ENCODE results near the gene ZNF81.
A peak's percentile ranks its signal among the peaks of the same experiment; 100 is the strongest.
"Not testable (repeated sequence)": the region's sequence is repeated elsewhere in the genome, so short reads cannot be mapped to it uniquely, and the experiment has no call there.

The ZNF81 gene

GRCh38 chrX:47940448-47940847 is 103.7 kb downstream of the ZNF81 start:
- Histone ChIP-seq H3K27ac (ENCODE audit: insufficient read depth in 1 of 2, low read depth in 1 of 2, low read length in 2 of 2, poor library complexity in 1 of 2, severe bottlenecking in 2 of 2) (no peak overlapping the region), H3K4me3 (ENCODE audit: control insufficient read depth in 1 of 7, extremely low read depth in 1 of 7, insufficient read depth in 4 of 7, low read depth in 2 of 7, low read length in 6 of 7) (no peak overlapping the region), H3K36me3 (ENCODE audit: control insufficient read depth in 4 of 4, insufficient read depth in 4 of 4, low read length in 3 of 4) (no peaks in the 10 kb centered on the region), H3K9me3 (ENCODE audit: control extremely low read depth in 1 of 5, control insufficient read depth in 4 of 5, insufficient read depth in 2 of 5, low read depth in 1 of 5, low read length in 4 of 5) (peaks cover 0 to 5% (median 0%) of the 10 kb centered on the region in 5 experiments), H3K4me1 (ENCODE audit: control extremely low read depth in 1 of 4, control insufficient read depth in 4 of 4, insufficient read depth in 4 of 4, low read length in 3 of 4) (peaks cover 0 to 6% (median 0%) of the 10 kb centered on the region in 4 experiments), H3K27me3 (replicated peaks in 2 of 5; ENCODE audit: control insufficient read depth in 4 of 5, insufficient read depth in 5 of 5, low read length in 4 of 5) (no peaks in the 10 kb centered on the region)
- ChIA-PET CTCF (no interaction called here), POLR2A (no interaction called here)
- WGBS (ENCODE audit: insufficient coverage), result no CpG with 5 or more reads among the region's 4 CpGs
- no peak for DNase-seq

GRCh38 chrX:47941423-47941822 is 104.7 kb downstream of the ZNF81 start:
- H3K27ac ChIP-seq (ENCODE audit: insufficient read depth in 1 of 2, low read depth in 1 of 2, low read length in 2 of 2, poor library complexity in 1 of 2, severe bottlenecking in 2 of 2), result no peak overlapping the region
- H3K4me1 ChIP-seq (ENCODE audit: control extremely low read depth in 1 of 4, control insufficient read depth in 4 of 4, insufficient read depth in 4 of 4, low read length in 3 of 4), result peaks cover 0 to 1% (median 0%) of the 10 kb centered on the region in 4 experiments
- no peak for DNase-seq
- CTCF ChIA-PET, result interaction anchor here (0.6 kb wide), 1 partner anchor 81 kb away, joined by 3 read pairs; no protein-coding TSS in a partner anchor
- H3K36me3 ChIP-seq (ENCODE audit: control insufficient read depth in 4 of 4, insufficient read depth in 4 of 4, low read length in 3 of 4), result no peaks in the 10 kb centered on the region
- H3K27me3 ChIP-seq (replicated peaks in 2 of 5; ENCODE audit: control insufficient read depth in 4 of 5, insufficient read depth in 5 of 5, low read length in 4 of 5), result no peaks in the 10 kb centered on the region
- H3K9me3 ChIP-seq (ENCODE audit: control extremely low read depth in 1 of 5, control insufficient read depth in 4 of 5, insufficient read depth in 2 of 5, low read depth in 1 of 5, low read length in 4 of 5), result peaks cover 0 to 5% (median 0%) of the 10 kb centered on the region in 5 experiments
- WGBS (ENCODE audit: insufficient coverage), result no CpG with 5 or more reads among the region's 4 CpGs
- POLR2A ChIA-PET, result no interaction called here
- no peak overlapping the region for H3K4me3 ChIP-seq (ENCODE audit: control insufficient read depth in 1 of 7, extremely low read depth in 1 of 7, insufficient read depth in 4 of 7, low read depth in 2 of 7, low read length in 6 of 7)

GRCh38 chrX:47955295-47955694 is 118.6 kb downstream of the ZNF81 start:
- H3K27me3 ChIP-seq (replicated peaks in 2 of 5; ENCODE audit: control insufficient read depth in 4 of 5, insufficient read depth in 5 of 5, low read length in 4 of 5); DNase-seq; POLR2A ChIA-PET; H3K9me3 ChIP-seq (ENCODE audit: control extremely low read depth in 1 of 5, control insufficient read depth in 4 of 5, insufficient read depth in 2 of 5, low read depth in 1 of 5, low read length in 4 of 5); CTCF ChIA-PET; H3K4me3 ChIP-seq (ENCODE audit: control insufficient read depth in 1 of 7, extremely low read depth in 1 of 7, insufficient read depth in 4 of 7, low read depth in 2 of 7, low read length in 6 of 7); H3K27ac ChIP-seq (ENCODE audit: insufficient read depth in 1 of 2, low read depth in 1 of 2, low read length in 2 of 2, poor library complexity in 1 of 2, severe bottlenecking in 2 of 2); H3K36me3 ChIP-seq (ENCODE audit: control insufficient read depth in 4 of 4, insufficient read depth in 4 of 4, low read length in 3 of 4); H3K4me1 ChIP-seq (ENCODE audit: control extremely low read depth in 1 of 4, control insufficient read depth in 4 of 4, insufficient read depth in 4 of 4, low read length in 3 of 4): not testable (repeated sequence)
- WGBS (ENCODE audit: insufficient coverage), result 100% methylated on average over 4 of the region's 7 CpGs

GRCh38 chrX:47956016-47956415 is 119.3 kb downstream of the ZNF81 start:
- H3K36me3 ChIP-seq (ENCODE audit: control insufficient read depth in 4 of 4, insufficient read depth in 4 of 4, low read length in 3 of 4), result no peaks in the 10 kb centered on the region
- peaks cover 0 to 4% (median 0%) of the 10 kb centered on the region in 5 experiments for H3K9me3 ChIP-seq (ENCODE audit: control extremely low read depth in 1 of 5, control insufficient read depth in 4 of 5, insufficient read depth in 2 of 5, low read depth in 1 of 5, low read length in 4 of 5)
- H3K27me3 ChIP-seq (replicated peaks in 2 of 5; ENCODE audit: control insufficient read depth in 4 of 5, insufficient read depth in 5 of 5, low read length in 4 of 5), result no peaks in the 10 kb centered on the region
- no peaks in the 10 kb centered on the region for H3K4me1 ChIP-seq (ENCODE audit: control extremely low read depth in 1 of 4, control insufficient read depth in 4 of 4, insufficient read depth in 4 of 4, low read length in 3 of 4)
- H3K4me3 ChIP-seq (ENCODE audit: control insufficient read depth in 1 of 7, extremely low read depth in 1 of 7, insufficient read depth in 4 of 7, low read depth in 2 of 7, low read length in 6 of 7), result no peak overlapping the region
- ChIA-PET POLR2A (no interaction called here), CTCF (no interaction called here)
- WGBS (ENCODE audit: insufficient coverage), result 83% methylated on average over 9 of the region's 13 CpGs
- no peak for DNase-seq
- no peak overlapping the region for H3K27ac ChIP-seq (ENCODE audit: insufficient read depth in 1 of 2, low read depth in 1 of 2, low read length in 2 of 2, poor library complexity in 1 of 2, severe bottlenecking in 2 of 2)

- H3K36me3 ChIP-seq (ENCODE audit: control insufficient read depth in 4 of 4, insufficient read depth in 4 of 4, low read length in 3 of 4); DNase-seq; H3K4me1 ChIP-seq (ENCODE audit: control extremely low read depth in 1 of 4, control insufficient read depth in 4 of 4, insufficient read depth in 4 of 4, low read length in 3 of 4); H3K4me3 ChIP-seq (ENCODE audit: control insufficient read depth in 1 of 7, extremely low read depth in 1 of 7, insufficient read depth in 4 of 7, low read depth in 2 of 7, low read length in 6 of 7); H3K27me3 ChIP-seq (replicated peaks in 2 of 5; ENCODE audit: control insufficient read depth in 4 of 5, insufficient read depth in 5 of 5, low read length in 4 of 5); H3K27ac ChIP-seq (ENCODE audit: insufficient read depth in 1 of 2, low read depth in 1 of 2, low read length in 2 of 2, poor library complexity in 1 of 2, severe bottlenecking in 2 of 2); H3K9me3 ChIP-seq (ENCODE audit: control extremely low read depth in 1 of 5, control insufficient read depth in 4 of 5, insufficient read depth in 2 of 5, low read depth in 1 of 5, low read length in 4 of 5); POLR2A ChIA-PET: not testable (repeated sequence)
- CTCF ChIA-PET, result interaction anchor here (0.6 to 1.3 kb wide), 2 partner anchors 104 to 122 kb away, joined by 3 read pairs; no protein-coding TSS in a partner anchor
- 100% methylated on average over 2 of the region's 4 CpGs for WGBS (ENCODE audit: insufficient coverage)
These were observed 121.5 kb downstream of the ZNF81 start for GRCh38 chrX:47958206-47958605.

- Histone ChIP-seq H3K4me1 (ENCODE audit: control extremely low read depth in 1 of 4, control insufficient read depth in 4 of 4, insufficient read depth in 4 of 4, low read length in 3 of 4) (no peaks in the 10 kb centered on the region), H3K9me3 (ENCODE audit: control extremely low read depth in 1 of 5, control insufficient read depth in 4 of 5, insufficient read depth in 2 of 5, low read depth in 1 of 5, low read length in 4 of 5) (no peaks in the 10 kb centered on the region), H3K27me3 (replicated peaks in 2 of 5; ENCODE audit: control insufficient read depth in 4 of 5, insufficient read depth in 5 of 5, low read length in 4 of 5) (no peaks in the 10 kb centered on the region), H3K4me3 (ENCODE audit: control insufficient read depth in 1 of 7, extremely low read depth in 1 of 7, insufficient read depth in 4 of 7, low read depth in 2 of 7, low read length in 6 of 7) (no peak overlapping the region), H3K27ac (ENCODE audit: insufficient read depth in 1 of 2, low read depth in 1 of 2, low read length in 2 of 2, poor library complexity in 1 of 2, severe bottlenecking in 2 of 2) (no peak overlapping the region), H3K36me3 (ENCODE audit: control insufficient read depth in 4 of 4, insufficient read depth in 4 of 4, low read length in 3 of 4) (no peaks in the 10 kb centered on the region)
- 43% methylated on average over 4 of the region's 4 CpGs for WGBS (ENCODE audit: insufficient coverage)
- CTCF ChIA-PET, result interaction anchor here (0.6 to 1.5 kb wide), 6 partner anchors 10 to 123 kb away, joined by 3 to 5 read pairs (median 4); no protein-coding TSS in a partner anchor
- POLR2A ChIA-PET, result no interaction called here
- peak; percentile 27 to 53 (median 48) for DNase-seq
These were observed 122.2 kb downstream of the ZNF81 start for GRCh38 chrX:47958761-47959342.

GRCh38 chrX:47960406-47960805 is 123.7 kb downstream of the ZNF81 start:
- Histone ChIP-seq H3K4me1 (ENCODE audit: control extremely low read depth in 1 of 4, control insufficient read depth in 4 of 4, insufficient read depth in 4 of 4, low read length in 3 of 4) (no peaks in the 10 kb centered on the region), H3K36me3 (ENCODE audit: control insufficient read depth in 4 of 4, insufficient read depth in 4 of 4, low read length in 3 of 4) (no peaks in the 10 kb centered on the region), H3K9me3 (ENCODE audit: control extremely low read depth in 1 of 5, control insufficient read depth in 4 of 5, insufficient read depth in 2 of 5, low read depth in 1 of 5, low read length in 4 of 5) (no peaks in the 10 kb centered on the region), H3K27ac (ENCODE audit: insufficient read depth in 1 of 2, low read depth in 1 of 2, low read length in 2 of 2, poor library complexity in 1 of 2, severe bottlenecking in 2 of 2) (no peak overlapping the region), H3K27me3 (replicated peaks in 2 of 5; ENCODE audit: control insufficient read depth in 4 of 5, insufficient read depth in 5 of 5, low read length in 4 of 5) (no peaks in the 10 kb centered on the region), H3K4me3 (ENCODE audit: control insufficient read depth in 1 of 7, extremely low read depth in 1 of 7, insufficient read depth in 4 of 7, low read depth in 2 of 7, low read length in 6 of 7) (no peak overlapping the region)
- 69% methylated on average over 1 of the region's 2 CpGs for WGBS (ENCODE audit: insufficient coverage)
- POLR2A ChIA-PET, result no interaction called here
- CTCF ChIA-PET, result interaction anchor here (1.5 kb wide), 1 partner anchor 104 kb away, joined by 4 read pairs; no protein-coding TSS in a partner anchor
- peak; percentile 2 to 44 (median 42) for DNase-seq

Data from common myeloid progenitor, CD34-positive (primary cell).